22Rv1 (cell line): ENCODE data around the gene UPK3A.

Experiments
- ZFX ChIP-seq: fragments of 450-650 bp; IDR thresholded peaks from 2 replicates; pipeline ENCODE4 v1.6.1; 2017; ENCODE audit warnings: antibody characterized with exemption, borderline replicate concordance
- TF ChIP-seq, protein P1 (sequence below): fragments of 450-650 bp; IDR thresholded peaks from 2 replicates; pipeline ENCODE4 v1.5.1; 2017; ENCODE audit warnings: mild to moderate bottlenecking

DNA sequence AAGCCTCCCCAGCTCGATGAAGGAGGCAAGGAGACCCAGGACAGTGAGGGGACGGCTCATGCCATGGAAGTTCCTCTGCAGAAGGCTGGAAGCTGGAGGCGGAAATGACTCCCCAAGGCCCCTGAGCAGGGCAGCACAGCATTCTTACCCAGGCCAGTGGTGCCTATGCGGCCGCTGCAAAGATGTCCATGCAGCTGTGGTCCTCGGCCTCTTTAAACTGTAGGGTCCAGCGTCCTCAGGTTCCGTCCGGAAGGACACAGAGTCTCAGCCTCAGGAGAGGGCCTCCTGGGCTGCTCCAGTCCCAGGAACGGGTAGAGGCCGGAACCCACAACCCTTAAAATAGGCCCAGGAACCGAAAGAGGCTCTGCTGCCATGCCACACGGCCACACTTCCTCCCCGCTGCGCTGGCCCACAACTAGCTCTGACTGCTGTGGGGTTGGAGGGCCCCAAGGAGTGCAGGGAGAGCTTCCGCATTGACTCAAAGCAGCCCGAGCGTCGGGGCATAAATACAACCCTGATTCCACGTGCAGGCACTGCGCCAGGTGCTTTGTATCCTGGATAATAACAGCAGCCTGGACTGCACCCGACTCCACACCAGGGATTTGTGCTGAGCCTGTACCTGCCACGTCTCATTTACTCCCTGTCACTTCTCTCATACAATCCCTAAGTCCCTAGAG is 49.5 kb upstream of the UPK3A start:
- TF ChIP-seq, protein P1, sequence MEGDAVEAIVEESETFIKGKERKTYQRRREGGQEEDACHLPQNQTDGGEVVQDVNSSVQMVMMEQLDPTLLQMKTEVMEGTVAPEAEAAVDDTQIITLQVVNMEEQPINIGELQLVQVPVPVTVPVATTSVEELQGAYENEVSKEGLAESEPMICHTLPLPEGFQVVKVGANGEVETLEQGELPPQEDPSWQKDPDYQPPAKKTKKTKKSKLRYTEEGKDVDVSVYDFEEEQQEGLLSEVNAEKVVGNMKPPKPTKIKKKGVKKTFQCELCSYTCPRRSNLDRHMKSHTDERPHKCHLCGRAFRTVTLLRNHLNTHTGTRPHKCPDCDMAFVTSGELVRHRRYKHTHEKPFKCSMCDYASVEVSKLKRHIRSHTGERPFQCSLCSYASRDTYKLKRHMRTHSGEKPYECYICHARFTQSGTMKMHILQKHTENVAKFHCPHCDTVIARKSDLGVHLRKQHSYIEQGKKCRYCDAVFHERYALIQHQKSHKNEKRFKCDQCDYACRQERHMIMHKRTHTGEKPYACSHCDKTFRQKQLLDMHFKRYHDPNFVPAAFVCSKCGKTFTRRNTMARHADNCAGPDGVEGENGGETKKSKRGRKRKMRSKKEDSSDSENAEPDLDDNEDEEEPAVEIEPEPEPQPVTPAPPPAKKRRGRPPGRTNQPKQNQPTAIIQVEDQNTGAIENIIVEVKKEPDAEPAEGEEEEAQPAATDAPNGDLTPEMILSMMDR = no peak
- no peak for TF ChIP-seq ZFX
